H9 (cell line): ENCODE data around the gene TRAPPC2. TPM values are rescaled to one million over a fixed set of nuclear protein-coding genes. Genes with fewer than 3 reads are reported as not detected.

Source experiments
- DNase-seq: peaks from one replicate; pipeline ENCODE4 v3.0.0-alpha.2; 2017
- H2AFZ ChIP-seq: one replicate; pipeline ENCODE4 v1.6.1; 2013; ENCODE audit warnings: mild to moderate bottlenecking, low read length, control low read depth, moderate library complexity
- H2AK5ac ChIP-seq: 2 replicates; pipeline ENCODE4 v1.6.1; 2013; ENCODE audit warnings: low read length, control low read depth, mixed read lengths; ENCODE audit not compliant: insufficient read length
- H2BK120ac ChIP-seq: one replicate; pipeline ENCODE4 v1.6.1; 2013; ENCODE audit warnings: low read depth, mild to moderate bottlenecking, low read length, control low read depth, inconsistent platforms; ENCODE audit not compliant: poor library complexity, severe bottlenecking
- H2BK12ac ChIP-seq: 2 replicates; pipeline ENCODE4 v1.6.1; 2013; ENCODE audit warnings: low read length, control low read depth, mixed read lengths, low read depth; ENCODE audit not compliant: insufficient read length
- H2BK15ac ChIP-seq: 2 replicates; pipeline ENCODE4 v1.6.1; 2013; ENCODE audit warnings: low read depth, low read length, control low read depth
- H2BK20ac ChIP-seq: one replicate; pipeline ENCODE4 v1.6.1; 2013; ENCODE audit warnings: low read depth, mild to moderate bottlenecking, low read length, control low read depth, inconsistent platforms; ENCODE audit not compliant: poor library complexity, severe bottlenecking
- H2BK5ac ChIP-seq: 2 replicates; pipeline ENCODE4 v1.6.1; 2013; ENCODE audit warnings: low read length, control low read depth, mixed read lengths; ENCODE audit not compliant: insufficient read length
- H3K14ac ChIP-seq: 2 replicates; pipeline ENCODE4 v1.6.1; 2013; ENCODE audit warnings: low read length, control low read depth; ENCODE audit not compliant: insufficient read depth
- H3K18ac ChIP-seq: 2 replicates; pipeline ENCODE4 v1.6.1; 2013; ENCODE audit warnings: low read depth, mild to moderate bottlenecking, mixed read lengths, low read length, control low read depth; ENCODE audit not compliant: insufficient read length
- H3K23ac ChIP-seq: 2 replicates; pipeline ENCODE4 v1.6.1; 2013; ENCODE audit warnings: low read length, control low read depth, mixed read lengths, low read depth; ENCODE audit not compliant: insufficient read length
- H3K23me2 ChIP-seq: 2 replicates; pipeline ENCODE4 v1.6.1; 2013; ENCODE audit warnings: low read depth, mild to moderate bottlenecking, mixed read lengths, low read length, control low read depth; ENCODE audit not compliant: insufficient read length, poor library complexity, severe bottlenecking
- H3K27ac ChIP-seq: 2 replicates; pipeline ENCODE4 v1.5.1; 2013; ENCODE audit warnings: low read length, control low read depth, mixed read lengths, low read depth; ENCODE audit not compliant: insufficient read length
- H3K27me3 ChIP-seq: 2 replicates; pipeline ENCODE4 v1.6.1; 2013; ENCODE audit warnings: low read length, control low read depth, inconsistent platforms; ENCODE audit not compliant: insufficient read depth
- H3K4ac ChIP-seq: 2 replicates; pipeline ENCODE4 v1.6.1; 2013; ENCODE audit warnings: low read depth, mild to moderate bottlenecking, control low read depth, inconsistent platforms, low read length, moderate library complexity
- H3K4me1 ChIP-seq: 2 replicates; pipeline ENCODE4 v1.6.1; 2013; ENCODE audit warnings: low read length, control low read depth, inconsistent platforms; ENCODE audit not compliant: insufficient read depth
- H3K4me2 ChIP-seq: 2 replicates; pipeline ENCODE4 v1.6.1; 2013; ENCODE audit warnings: low read length, control low read depth, mixed read lengths; ENCODE audit not compliant: insufficient read length, insufficient read depth
- H3K56ac ChIP-seq: 2 replicates; pipeline ENCODE4 v1.6.1; 2013; ENCODE audit warnings: low read depth, mild to moderate bottlenecking, mixed read lengths, low read length, control low read depth; ENCODE audit not compliant: insufficient read length
- H3K79me1 ChIP-seq: 2 replicates; pipeline ENCODE4 v1.6.1; 2013; ENCODE audit warnings: low read depth, mild to moderate bottlenecking, moderate library complexity, low read length, control low read depth, inconsistent platforms; ENCODE audit not compliant: insufficient read depth, poor library complexity, severe bottlenecking
- H3K79me2 ChIP-seq: 2 replicates; pipeline ENCODE4 v1.6.1; 2013; ENCODE audit warnings: low read length, control low read depth, inconsistent platforms; ENCODE audit not compliant: insufficient read depth
- H3K9ac ChIP-seq: 2 replicates; pipeline ENCODE4 v1.6.1; 2013; ENCODE audit warnings: low read length, control low read depth, mixed read lengths; ENCODE audit not compliant: insufficient read length; ENCODE audit errors: extremely low read depth
- H3K9me3 ChIP-seq: one replicate; pipeline ENCODE4 v1.6.1; 2013; ENCODE audit warnings: low read depth, low read length, inconsistent platforms; ENCODE audit not compliant: control insufficient read depth
- H3T11ph ChIP-seq: one replicate; pipeline ENCODE4 v1.6.1; 2013; ENCODE audit warnings: mild to moderate bottlenecking, low read length, control low read depth, inconsistent platforms
- H4K20me1 ChIP-seq: one replicate; pipeline ENCODE4 v1.6.1; 2013; ENCODE audit not compliant: control insufficient read depth, insufficient read length, insufficient read depth
- H4K5ac ChIP-seq: 2 replicates; pipeline ENCODE4 v1.6.1; 2013; ENCODE audit warnings: low read depth, mild to moderate bottlenecking, mixed read lengths, low read length, control low read depth; ENCODE audit not compliant: insufficient read length
- H4K8ac ChIP-seq: replicated peaks from 2 replicates; pipeline ENCODE4 v1.6.1; 2013; ENCODE audit warnings: low read length, control low read depth, mixed read lengths, low read depth; ENCODE audit not compliant: insufficient read length
- H4K91ac ChIP-seq: 2 replicates; pipeline ENCODE4 v1.6.1; 2013; ENCODE audit warnings: low read depth, mild to moderate bottlenecking, moderate library complexity, mixed read lengths, low read length, control low read depth; ENCODE audit not compliant: insufficient read length
- H3K27ac Mint-ChIP-seq, 3 experiments: 2 replicates in 2 of 3; 3 replicates in 1 of 3; pipeline ENCODE4 v1.8.0; 2020 to 2021; ENCODE audit warnings: mixed read lengths in 3 of 3, mild to moderate bottlenecking in 1 of 3, moderate library complexity in 1 of 3
- H3K27me3 Mint-ChIP-seq: 2 replicates; pipeline ENCODE4 v1.8.0; 2021; ENCODE audit warnings: low read depth, mild to moderate bottlenecking, moderate library complexity, mixed read lengths
- H3K36me3 Mint-ChIP-seq, 3 experiments: 2 replicates in 2 of 3; 3 replicates in 1 of 3; pipeline ENCODE4 v1.8.0; 2020 to 2021; ENCODE audit warnings: low read depth in 3 of 3, mixed read lengths in 3 of 3; ENCODE audit not compliant: insufficient read depth in 1 of 3
- H3K4me1 Mint-ChIP-seq, 2 experiments: 2 replicates each; pipeline ENCODE4 v1.8.0; 2020; ENCODE audit warnings: mixed read lengths in 2 of 2
- H3K4me3 Mint-ChIP-seq, 2 experiments: 2 replicates in 1 of 2; 3 replicates in 1 of 2; pipeline ENCODE4 v1.8.0; 2020 to 2021; ENCODE audit warnings: mild to moderate bottlenecking in 2 of 2, mixed read lengths in 2 of 2, moderate library complexity in 1 of 2
- H3K9me3 Mint-ChIP-seq, 2 experiments: 2 replicates in 1 of 2; 3 replicates in 1 of 2; pipeline ENCODE4 v1.8.0; 2020; ENCODE audit warnings: mild to moderate bottlenecking in 2 of 2, mixed read lengths in 2 of 2, moderate library complexity in 1 of 2
- WGBS: extraction: QIAGEN DNeasy Blood & Tissue Kit; methylation state at CpG from one replicate; pipeline ENCODE4 v1.1.7; 2013; ENCODE audit warnings: missing lambda C conversion rate, low lambda C conversion rate, mixed read lengths; ENCODE audit not compliant: insufficient read length; ENCODE audit errors: extremely low coverage; 5-methylcytosine and 5-hydroxymethylcytosine counted together
- total RNA-seq: library from RNA; stranded (reverse); gene quantifications from 2 replicates; pipeline ENCODE4 v1.2.1, GENCODE V29; 2021
- TF ChIP-seq, protein P1 (sequence below): fragments of 200-600 bp; sonication (generic); conservative IDR thresholded peaks from 3 replicates; pipeline ENCODE4 v1.8.0; 2021; ENCODE audit warnings: antibody characterized with exemption, mild to moderate bottlenecking

Gene TRAPPC2
- total RNA-seq, 1 experiment from 2014 or later: 13.3 TPM

DNA sequence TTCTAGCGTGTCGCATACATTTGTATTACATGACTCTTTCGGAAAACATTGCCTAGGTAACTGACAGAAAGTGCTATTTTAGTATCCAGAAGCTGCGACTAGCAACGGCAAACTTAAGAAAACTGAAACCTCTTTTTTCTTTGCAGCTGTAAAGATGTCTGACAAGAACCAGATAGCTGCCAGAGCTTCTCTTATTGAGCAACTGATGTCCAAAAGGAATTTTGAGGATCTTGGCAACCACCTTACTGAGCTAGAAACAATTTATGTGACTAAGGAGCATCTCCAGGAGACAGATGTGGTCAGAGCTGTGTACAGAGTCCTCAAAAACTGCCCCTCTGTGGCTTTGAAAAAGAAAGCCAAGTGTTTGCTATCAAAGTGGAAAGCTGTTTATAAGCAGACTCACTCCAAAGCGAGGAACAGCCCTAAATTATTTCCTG is 72.0 kb downstream of the TRAPPC2 start:
- Histone ChIP-seq H4K5ac (no peak overlapping the region), H3K4me2 (no peak overlapping the region), H2BK5ac (no peak overlapping the region), H3K4me1 (no peaks in the 10 kb centered on the region), H3K27me3 (no peaks in the 10 kb centered on the region), H3K79me1 (no peaks in the 10 kb centered on the region), H4K91ac (no peak overlapping the region), H3K23ac (no peak overlapping the region), H3K23me2 (no peaks in the 10 kb centered on the region), H2BK20ac (no peak overlapping the region), H3K14ac (no peak overlapping the region), H2AK5ac (no peak overlapping the region), H4K20me1 (no peaks in the 10 kb centered on the region), H3K9me3 (no peaks in the 10 kb centered on the region), H3T11ph (no peak overlapping the region), H4K8ac (no peak overlapping the region), H3K27ac (no peak overlapping the region), H3K18ac (no peak overlapping the region), H2BK15ac (no peak overlapping the region), H2BK12ac (no peak overlapping the region), H3K9ac (no peak overlapping the region), H2BK120ac (no peak overlapping the region), H3K56ac (no peak overlapping the region), H3K4ac (no peak overlapping the region), H2AFZ (no peak overlapping the region), H3K79me2 (no peaks in the 10 kb centered on the region)
- no CpG with 5 or more reads among the region's 6 CpGs for WGBS
- Mint-ChIP-seq H3K36me3 (peaks cover 15 to 34% (median 31%) of the 10 kb centered on the region in 3 experiments; a peak in 6 of 7 replicates), H3K27ac (no peak overlapping the region), H3K27me3 (no peaks in the 10 kb centered on the region), H3K9me3 (peaks cover 38 to 59% of the 10 kb centered on the region in 2 experiments), H3K4me1 (peaks cover 6 to 7% of the 10 kb centered on the region in 2 experiments), H3K4me3 (no peak overlapping the region)
- no peak for DNase-seq
- TF ChIP-seq, protein P1, sequence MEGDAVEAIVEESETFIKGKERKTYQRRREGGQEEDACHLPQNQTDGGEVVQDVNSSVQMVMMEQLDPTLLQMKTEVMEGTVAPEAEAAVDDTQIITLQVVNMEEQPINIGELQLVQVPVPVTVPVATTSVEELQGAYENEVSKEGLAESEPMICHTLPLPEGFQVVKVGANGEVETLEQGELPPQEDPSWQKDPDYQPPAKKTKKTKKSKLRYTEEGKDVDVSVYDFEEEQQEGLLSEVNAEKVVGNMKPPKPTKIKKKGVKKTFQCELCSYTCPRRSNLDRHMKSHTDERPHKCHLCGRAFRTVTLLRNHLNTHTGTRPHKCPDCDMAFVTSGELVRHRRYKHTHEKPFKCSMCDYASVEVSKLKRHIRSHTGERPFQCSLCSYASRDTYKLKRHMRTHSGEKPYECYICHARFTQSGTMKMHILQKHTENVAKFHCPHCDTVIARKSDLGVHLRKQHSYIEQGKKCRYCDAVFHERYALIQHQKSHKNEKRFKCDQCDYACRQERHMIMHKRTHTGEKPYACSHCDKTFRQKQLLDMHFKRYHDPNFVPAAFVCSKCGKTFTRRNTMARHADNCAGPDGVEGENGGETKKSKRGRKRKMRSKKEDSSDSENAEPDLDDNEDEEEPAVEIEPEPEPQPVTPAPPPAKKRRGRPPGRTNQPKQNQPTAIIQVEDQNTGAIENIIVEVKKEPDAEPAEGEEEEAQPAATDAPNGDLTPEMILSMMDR: no peak

Other genes with a start within 250 kb of the TRAPPC2 start
- gene EGFL6, start 165.0 kb downstream of the TRAPPC2 start, total RNA-seq: 0.75 and 0.94 TPM in 2 replicates
- gene TCEANC, start 81.5 kb downstream of the TRAPPC2 start, total RNA-seq: 2.7 and 3.1 TPM in 2 replicates
- 20.9 and 21.3 TPM in 2 replicates for gene RAB9A, start 45.5 kb downstream of the TRAPPC2 start, total RNA-seq
- 36.0 and 36.6 TPM in 2 replicates for gene OFD1, start 128 bp upstream of the TRAPPC2 start, total RNA-seq
- 73.9 and 79.8 TPM in 2 replicates for gene GPM6B, start 82.5 kb upstream of the TRAPPC2 start, total RNA-seq